SK-N-MC (cell line): ENCODE data around the gene WASF3.

ENCODE experiments used
- EZH2 ChIP-seq: fragments of 200-600 bp; sonication (generic); IDR thresholded peaks from one replicate; pipeline ENCODE4 v1.6.1; 2017; ENCODE audit warnings: antibody characterized with exemption
- FOXP2 ChIP-seq: optimal IDR thresholded peaks from 2 replicates; pipeline ENCODE3; 2011; ENCODE audit warnings: mild to moderate bottlenecking, moderate library complexity; ENCODE audit not compliant: insufficient read depth; ENCODE audit errors: extremely low read length, control extremely low read depth
- POLR2AphosphoS5 ChIP-seq: IDR thresholded peaks from 2 replicates; pipeline ENCODE4 v1.6.1; 2012; ENCODE audit warnings: mild to moderate bottlenecking, low read depth, low read length, borderline replicate concordance

- no peak for TF ChIP-seq POLR2AphosphoS5
- no peak for TF ChIP-seq EZH2
- TF ChIP-seq FOXP2: no peak
Measured at GRCh38 chr13:26602783-26603182, 45.3 kb downstream of the WASF3 start.
